ENCODE data around the gene SERINC5. TPM values are rescaled to one million over a fixed set of nuclear protein-coding genes. Genes with fewer than 3 reads are reported as not detected.

The SERINC5 gene
- total and polyA plus RNA-seq, 2 donors (not counting 3 experiments of a cell fraction or from before 2014, with no cell fraction given) = 3.2 to 10.1 TPM

DNA sequence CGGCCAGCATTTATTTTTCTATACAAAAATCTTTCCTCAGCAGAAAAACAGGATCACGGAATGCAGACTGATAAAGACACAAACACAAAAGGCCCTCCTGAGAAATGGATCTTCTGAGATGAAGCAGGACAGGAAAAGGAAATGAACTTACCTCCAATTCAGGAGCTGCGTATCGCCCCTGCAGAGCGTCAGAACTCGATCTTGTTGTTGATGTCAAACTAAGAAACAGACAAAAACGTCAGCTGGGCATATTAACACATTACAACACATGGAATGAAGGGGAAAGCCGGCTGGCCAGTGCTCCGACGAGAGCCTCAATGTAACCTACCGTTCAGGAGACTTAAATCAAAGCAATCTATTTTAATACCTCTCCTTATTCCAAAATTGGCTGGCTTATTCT is 105.1 kb downstream of the SERINC5 start:
- POLR2A ChIA-PET = no interaction called here
- no peak for TF ChIP-seq FOS (IDR thresholded peaks at IDR 0.05; ENCODE audit: borderline replicate concordance, insufficient read depth, low read length)
- TF ChIP-seq POLR2A (IDR thresholded peaks at IDR 0.05; ENCODE audit: low read depth, low read length) = no peak
- TF ChIP-seq POLR2AphosphoS5 (IDR thresholded peaks at IDR 0.05; ENCODE audit: insufficient read depth, low read depth, low read length) = no peak
- no peak for TF ChIP-seq JUN (IDR thresholded peaks at IDR 0.05; ENCODE audit: borderline replicate concordance, insufficient read depth, insufficient read length, low read depth)
- no peak for TF ChIP-seq MAX (IDR thresholded peaks at IDR 0.05; ENCODE audit: insufficient read depth, insufficient read length)
- TF ChIP-seq MYC (IDR thresholded peaks at IDR 0.05; ENCODE audit: low read depth, low read length) = no peak
- TF ChIP-seq EZH2 (IDR thresholded peaks at IDR 0.05; ENCODE audit: borderline replicate concordance, low read depth, low read length, severe bottlenecking) = no peak
- TF ChIP-seq CTCF (IDR thresholded peaks at IDR 0.05; ENCODE audit: extremely low read depth in 1 of 2, insufficient read depth in 1 of 2, low read depth in 1 of 2, low read length in 2 of 2) = no peak
- no peak for TF ChIP-seq GATA2 (IDR thresholded peaks at IDR 0.05; ENCODE audit: insufficient read depth, insufficient read length, low read depth, low read length)
- Histone ChIP-seq H3K36me3 (ENCODE audit: control insufficient read depth in 2 of 2, extremely low read depth in 1 of 2, insufficient read depth in 2 of 2, low read length in 2 of 2) (no peaks in the 10 kb centered on the region), H4K20me1 (replicated peaks; ENCODE audit: control insufficient read depth, extremely low read depth, insufficient read depth, low read length) (no peaks in the 10 kb centered on the region), H3K4me3 (replicated peaks in 1 of 3; ENCODE audit: insufficient read depth in 1 of 3, low read depth in 1 of 3, low read length in 3 of 3) (no peak overlapping the region), H3K79me2 (ENCODE audit: control insufficient read depth, insufficient read depth, low read length) (no peaks in the 10 kb centered on the region), H2AFZ (ENCODE audit: low read depth, low read length) (no peak overlapping the region), H3K9me3 (replicated peaks; ENCODE audit: control insufficient read depth, insufficient read depth, low read length) (no peaks in the 10 kb centered on the region), H3K4me1 (ENCODE audit: control insufficient read depth, extremely low read depth, insufficient read depth, low read length) (no peaks in the 10 kb centered on the region), H3K4me2 (ENCODE audit: insufficient read depth, low read length) (no peak overlapping the region), H3K27ac (ENCODE audit: insufficient read depth, low read depth, low read length) (no peak overlapping the region), H3K9me1 (replicated peaks; ENCODE audit: control insufficient read depth, extremely low read depth, insufficient read depth, low read length) (no peaks in the 10 kb centered on the region), H3K27me3 (ENCODE audit: control insufficient read depth in 2 of 2, insufficient read depth in 2 of 2, low read length in 2 of 2) (no peaks in the 10 kb centered on the region), H3K9ac (replicated peaks; ENCODE audit: extremely low read depth, insufficient read depth, low read length) (no peak overlapping the region)
- CTCF ChIA-PET = no interaction called here
- FAIRE-seq = no peak
- dilution Hi-C loops (cut with MboI; ENCODE audit: extremely low pct_ligation_motif_present, low sequenced_read_pairs) (no loop called here), intact Hi-C loops (cut with micrococcal nuclease) (no loop called here)
- no peak for DNase-seq (ENCODE audit: low read depth, low spot score)
- BruUV-seq (replicated peaks) = no TSS peak

Data from endothelial cell of umbilical vein (primary cell).